ENCODE measurements around the gene FOXC2. TPM values are rescaled to one million over a fixed set of nuclear protein-coding genes. Genes with fewer than 3 reads are reported as not detected.

FOXC2 gene
- total RNA-seq, 1 donor from 2014 or later: 0.62 TPM

GRCh38 chr16:86557587-86557986, 9.0 kb upstream of the FOXC2 start:
- no peak for DNase-seq

- DNase-seq: no peak
These were observed 8.1 kb upstream of the FOXC2 start for GRCh38 chr16:86558355-86559193.

GRCh38 chr16:86559802-86560305, 6.8 kb upstream of the FOXC2 start:
- no peak for DNase-seq

- DNase-seq: no peak
These were observed 4.3 kb upstream of the FOXC2 start for GRCh38 chr16:86562356-86562755.

- DNase-seq: peak; percentile 62
These were observed 2.9 kb upstream of the FOXC2 start for GRCh38 chr16:86563469-86564345.

- DNase-seq: no peak
These were observed 1.4 kb upstream of the FOXC2 start for GRCh38 chr16:86565181-86565631.

- no peak for DNase-seq
These were observed 751 bp upstream of the FOXC2 start for GRCh38 chr16:86565644-86566511.

GRCh38 chr16:86566966-86567700, 504 bp downstream of the FOXC2 start:
- DNase-seq: no peak

- no peak for DNase-seq
These were observed 1.3 kb downstream of the FOXC2 start for GRCh38 chr16:86567701-86568581.

GRCh38 chr16:86568677-86569623, 2.3 kb downstream of the FOXC2 start:
- DNase-seq: no peak

GRCh38 chr16:86569701-86570447, 3.2 kb downstream of the FOXC2 start:
- no peak for DNase-seq

- DNase-seq: no peak
These were observed 4.2 kb downstream of the FOXC2 start for GRCh38 chr16:86570558-86571529.

- no peak for DNase-seq
These were observed 4.9 kb downstream of the FOXC2 start for GRCh38 chr16:86571530-86571915.

GRCh38 chr16:86572041-86572521, 5.5 kb downstream of the FOXC2 start:
- no peak for DNase-seq

GRCh38 chr16:86572606-86573005, 6.0 kb downstream of the FOXC2 start:
- DNase-seq: no peak

GRCh38 chr16:86573215-86573614, 6.6 kb downstream of the FOXC2 start:
- no peak for DNase-seq
